Cortex of kidney (tissue), 1 donor: ENCODE results near the gene SECISBP2.

Experiments
- DNase-seq: peaks from one replicate; lab custom pipeline; 2025; lab: John Stamatoyannopoulos, UW

The SECISBP2 gene

DNA sequence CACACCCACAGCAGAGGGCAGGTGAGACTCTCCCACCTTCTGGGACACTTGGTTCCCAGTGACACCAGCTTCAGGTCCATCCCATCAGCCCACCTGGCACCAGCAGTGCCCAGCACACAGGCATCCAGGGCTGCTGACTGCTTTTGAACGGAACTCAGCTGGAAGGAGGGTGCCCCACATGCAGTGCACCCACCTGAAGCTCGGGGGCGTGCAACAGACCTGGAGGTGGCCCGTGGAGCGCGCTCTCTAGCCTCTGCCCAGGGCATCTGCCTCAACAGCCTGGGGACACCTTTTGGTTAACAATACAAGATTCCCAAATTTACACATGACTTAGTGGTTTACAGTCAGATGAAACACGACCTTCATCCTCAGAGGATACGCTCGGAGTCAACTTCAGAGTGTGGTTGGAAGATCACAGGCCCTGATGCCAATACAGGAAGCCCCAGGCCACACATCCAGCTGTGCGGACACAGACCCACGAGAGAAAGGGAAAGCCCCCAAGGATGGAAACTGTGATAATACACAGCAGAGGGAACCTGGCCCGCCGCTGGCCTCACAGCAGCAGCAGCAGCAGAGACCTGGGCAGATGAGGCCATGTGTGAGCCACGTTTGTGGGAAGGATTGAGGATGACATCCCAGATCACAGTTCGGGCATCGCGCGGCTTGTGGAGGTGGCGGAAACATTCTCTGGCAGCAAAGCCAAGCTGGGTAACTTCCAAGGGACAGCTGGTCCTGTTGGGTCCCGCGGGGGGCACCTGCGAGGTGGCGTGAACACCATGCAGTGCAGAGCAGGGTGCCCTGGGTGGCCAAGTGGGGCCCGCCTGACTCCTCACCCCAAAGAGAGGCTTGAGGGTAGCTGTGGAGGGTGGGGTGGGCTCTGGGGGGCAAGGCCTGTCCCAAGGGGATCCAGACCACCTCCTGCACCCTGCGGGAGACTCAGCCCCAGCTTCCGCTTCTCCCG lies 64.0 kb downstream of the SECISBP2 start:
- no peak for DNase-seq

DNA sequence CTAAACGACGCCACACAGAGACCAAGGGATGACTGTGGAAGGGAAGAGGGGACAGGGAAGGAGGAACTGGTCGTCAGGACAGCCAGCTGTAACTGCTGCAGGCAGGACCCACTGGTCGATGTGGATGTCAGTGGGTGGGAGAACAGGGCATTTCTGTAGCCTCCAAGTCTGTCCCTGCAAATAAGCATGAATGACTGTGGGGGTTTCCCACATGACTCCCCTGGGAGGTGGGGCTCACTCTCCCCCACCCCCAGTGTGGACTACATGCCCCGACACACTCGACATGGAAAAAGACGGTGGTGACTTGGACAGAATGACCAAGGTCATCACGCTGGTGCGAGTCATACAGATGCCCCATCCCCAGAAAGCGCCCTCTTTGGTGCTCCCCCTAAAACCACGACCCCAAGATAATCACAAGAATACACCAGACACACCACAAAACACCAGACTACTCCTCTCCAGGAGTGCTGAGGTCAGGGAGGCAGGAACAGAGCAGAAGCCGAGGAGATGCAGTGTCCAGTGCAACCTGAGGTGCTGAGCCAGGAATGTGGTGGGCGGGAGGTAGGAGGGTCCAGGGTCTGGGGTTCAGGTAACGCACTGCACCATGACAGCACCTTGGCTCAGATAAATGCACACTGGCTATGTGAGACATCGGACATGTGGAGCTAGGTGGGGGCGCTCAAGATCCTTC lies 64.9 kb downstream of the SECISBP2 start:
- DNase-seq, result no peak

DNA sequence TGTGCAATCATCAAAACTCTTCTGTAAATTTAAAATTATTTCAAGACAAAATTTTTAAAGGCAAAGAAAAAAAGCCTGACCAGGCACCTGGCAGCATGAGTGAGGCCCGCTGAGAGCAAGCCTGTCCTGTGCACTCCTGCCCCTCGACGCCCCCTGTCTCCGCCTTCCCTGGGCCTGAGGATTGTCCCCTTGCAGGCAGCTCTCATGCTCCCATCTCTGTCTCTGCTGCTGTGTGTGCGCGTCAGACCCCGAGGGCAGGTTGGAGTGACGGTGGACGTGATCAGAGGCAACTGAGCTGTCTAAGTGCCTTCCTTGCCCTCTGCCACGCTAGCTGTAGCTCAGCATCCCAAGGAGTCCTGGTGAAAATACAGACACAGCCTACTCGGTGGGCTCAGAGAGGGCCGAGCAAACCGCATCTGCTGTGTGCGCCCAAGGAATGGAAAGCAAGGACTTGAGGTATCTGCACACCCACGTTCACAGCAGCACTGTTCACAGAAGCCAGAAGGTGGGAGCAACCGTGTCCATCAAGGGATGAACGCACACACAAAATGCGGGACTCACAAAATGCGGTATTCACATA lies 65.5 kb downstream of the SECISBP2 start:
- no peak for DNase-seq

DNA sequence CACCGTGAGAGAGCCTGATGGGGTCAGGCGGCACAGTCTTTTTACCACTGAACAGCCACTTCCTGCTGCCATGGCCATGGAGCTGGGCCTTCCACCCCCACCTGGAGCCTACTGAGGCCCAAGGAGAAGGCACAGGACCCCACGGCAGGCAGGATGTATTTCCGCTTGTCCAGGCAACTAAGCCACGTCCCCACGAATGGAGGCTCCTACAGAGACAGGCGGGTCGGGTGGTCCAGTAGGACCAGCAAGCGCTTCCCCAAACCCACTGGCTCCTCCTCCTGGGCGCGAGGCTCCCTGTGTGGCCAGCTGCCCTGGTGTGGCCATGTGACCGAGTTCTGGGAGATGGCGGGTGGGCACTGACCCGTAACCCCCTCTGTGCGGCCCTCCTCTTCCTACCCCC lies 66.5 kb downstream of the SECISBP2 start:
- DNase-seq, result no peak

DNA sequence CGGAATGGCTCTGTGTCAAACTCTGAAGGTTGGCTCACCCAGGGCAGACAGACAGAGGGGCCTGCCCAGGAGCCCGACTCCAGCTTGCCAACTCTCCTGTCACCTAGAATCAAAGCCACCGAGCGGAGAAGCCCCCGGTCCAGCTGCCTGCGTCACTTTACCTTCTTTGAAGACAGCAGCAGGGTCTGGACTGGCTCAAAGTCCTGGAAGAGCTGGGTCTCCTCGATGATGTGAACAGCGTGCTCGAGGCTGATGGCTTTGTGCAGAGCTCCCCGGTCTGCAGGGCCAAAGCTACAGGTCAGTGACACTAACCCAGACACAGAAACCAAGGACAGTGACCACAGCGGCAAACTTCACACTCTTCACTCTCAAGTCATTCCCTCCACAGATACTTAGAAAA lies 67.9 kb downstream of the SECISBP2 start:
- DNase-seq, result no peak

DNA sequence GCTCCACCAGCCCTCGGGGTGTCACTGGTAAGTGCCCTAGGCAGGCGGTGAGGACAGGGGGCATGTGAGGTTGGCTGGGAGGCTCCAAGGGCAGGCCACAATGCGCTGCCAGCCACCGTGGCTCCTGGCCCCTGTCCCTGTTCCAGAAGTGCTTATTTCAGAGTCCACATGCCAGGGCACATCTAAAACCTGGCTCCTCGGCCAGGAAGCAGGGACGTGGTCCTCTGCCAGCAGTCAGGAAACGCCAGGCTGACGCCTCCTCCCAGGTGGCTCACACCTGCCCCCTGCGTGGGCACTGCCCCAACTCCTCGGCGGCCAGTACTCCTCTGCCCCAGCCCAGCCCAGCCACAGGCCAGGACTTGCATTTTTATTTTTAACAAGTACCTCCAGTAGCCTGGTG lies 68.5 kb downstream of the SECISBP2 start:
- DNase-seq, result no peak

DNA sequence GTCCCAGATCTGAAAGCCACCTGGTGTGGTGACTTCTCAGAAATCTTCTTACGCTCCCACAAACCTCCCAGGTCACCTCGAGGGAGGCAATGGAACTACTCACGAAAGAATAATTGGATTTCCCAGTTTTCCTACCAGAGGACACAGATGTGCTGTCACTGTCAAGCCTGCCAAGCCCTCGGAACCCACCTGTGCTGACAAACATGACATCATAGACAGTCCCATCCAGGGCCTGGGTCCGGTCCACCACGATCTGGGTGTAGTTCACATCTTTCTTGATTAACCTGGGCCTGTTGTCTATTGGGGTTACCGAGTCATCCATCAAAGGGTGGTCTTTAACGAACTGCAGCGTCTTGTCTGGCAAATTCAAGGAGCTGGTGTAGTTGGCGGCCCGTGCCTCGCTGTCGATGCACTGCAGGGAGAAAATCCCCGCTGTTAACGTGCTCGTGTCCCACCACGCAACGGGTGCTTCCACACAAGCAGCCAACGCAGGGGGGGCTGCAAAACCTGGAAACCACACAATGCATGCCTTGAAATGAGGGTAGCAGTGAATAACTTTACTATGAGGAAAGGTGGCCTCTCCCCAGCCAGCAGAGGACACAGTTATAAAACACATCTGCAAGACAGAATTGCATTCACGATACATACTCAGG lies 69.0 kb downstream of the SECISBP2 start:
- no peak for DNase-seq

DNA sequence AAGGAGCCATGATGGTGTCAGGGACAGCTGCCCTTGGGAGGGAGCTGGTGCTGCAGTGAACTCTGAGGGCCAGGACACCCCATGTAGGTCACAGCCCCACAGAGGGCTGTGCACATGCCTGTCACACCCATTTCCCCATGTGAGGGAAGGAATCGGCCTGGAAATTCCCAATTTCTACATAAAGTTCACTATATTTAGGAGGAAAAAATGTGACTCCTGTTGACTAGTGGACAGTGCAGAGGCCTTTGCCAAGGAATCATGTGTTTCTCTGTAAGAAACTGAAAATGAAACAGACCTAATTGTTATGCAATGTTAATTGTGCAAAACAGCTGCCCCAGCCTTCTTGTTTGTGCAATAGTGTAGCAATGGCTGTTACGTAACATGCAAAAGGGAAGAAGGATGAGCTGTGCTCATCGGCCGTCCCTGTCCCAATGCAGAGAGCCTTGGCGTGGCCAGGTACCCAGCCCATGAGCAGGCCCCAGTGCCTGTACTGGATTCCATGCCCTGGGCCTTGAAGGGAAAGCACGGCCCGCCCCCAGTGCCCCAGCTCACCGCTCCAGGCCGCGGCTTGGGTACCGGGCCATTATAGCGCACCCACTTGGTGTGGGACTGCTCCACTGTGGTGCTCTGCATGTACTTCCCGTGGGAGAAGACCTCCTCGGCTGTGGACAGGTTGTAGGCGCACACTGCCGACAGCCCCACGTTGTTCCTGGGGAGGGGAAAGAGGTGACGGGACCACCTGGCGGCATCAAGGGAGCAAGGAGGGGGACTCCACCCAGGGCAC lies 70.0 kb downstream of the SECISBP2 start:
- DNase-seq, result no peak

DNA sequence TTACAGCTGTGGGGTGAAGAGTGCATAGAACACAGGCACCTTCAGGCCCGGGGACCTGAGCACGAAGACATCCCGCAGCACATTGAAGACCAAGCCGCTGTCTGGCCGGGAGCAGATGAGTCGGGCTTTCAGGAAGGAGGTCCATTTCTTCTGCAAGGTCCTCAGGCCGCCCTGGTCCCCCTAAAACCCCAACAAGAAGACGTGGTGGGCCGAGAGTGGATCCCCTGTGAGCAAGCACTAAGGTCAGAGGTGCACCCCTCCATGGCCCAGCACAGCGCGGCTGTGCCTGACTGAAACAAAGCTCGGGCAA lies 70.5 kb downstream of the SECISBP2 start:
- DNase-seq, result no peak

DNA sequence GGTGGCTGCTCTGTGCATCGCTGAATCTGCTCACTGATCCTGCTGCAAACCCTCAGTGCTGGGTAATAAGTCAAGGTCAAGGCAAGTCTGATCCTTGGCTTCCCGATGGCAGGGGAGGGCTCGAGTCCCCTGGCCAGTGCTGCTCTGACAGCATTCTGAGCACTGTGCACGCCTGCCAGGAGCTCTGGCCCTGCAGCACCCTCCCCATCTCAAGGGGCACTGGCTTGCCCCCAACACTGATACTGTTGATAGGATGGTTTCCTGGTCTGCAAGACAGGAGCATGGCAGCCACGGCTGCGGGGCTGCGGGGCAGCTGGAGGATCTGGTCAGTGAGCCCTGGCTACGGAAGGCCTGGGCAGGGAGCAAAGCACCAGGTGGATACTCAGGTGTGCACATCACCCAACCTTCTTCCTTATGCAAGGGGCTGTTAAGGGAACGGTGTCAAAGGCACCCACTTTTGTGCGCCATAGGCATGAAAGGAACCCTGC lies 71.8 kb downstream of the SECISBP2 start:
- DNase-seq, result no peak

DNA sequence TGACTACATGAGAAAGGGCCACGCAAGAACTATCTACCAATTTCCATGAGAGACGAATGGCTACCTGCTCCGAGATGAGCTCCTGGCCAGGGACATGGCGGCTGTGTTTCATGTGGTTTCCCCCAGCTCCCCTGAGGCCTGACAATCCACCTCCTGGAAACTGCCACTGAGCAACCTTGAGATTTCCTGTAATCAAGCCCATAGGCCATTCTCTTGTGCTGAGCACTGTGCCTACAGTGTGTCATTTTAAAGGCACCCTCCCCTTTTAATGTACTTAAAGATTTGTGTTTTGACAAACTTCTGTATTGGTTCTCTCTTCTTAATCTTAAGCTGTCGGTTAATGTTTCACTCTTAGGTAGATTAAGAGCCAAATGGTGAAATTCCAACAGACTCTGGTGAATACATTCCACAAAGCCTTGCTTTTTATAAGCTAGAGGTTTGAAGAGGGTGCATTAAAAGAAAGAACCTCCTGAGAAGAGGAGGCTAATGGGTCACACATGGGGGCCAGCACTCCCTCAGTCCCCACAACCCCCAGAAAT lies 72.3 kb downstream of the SECISBP2 start:
- no peak for DNase-seq

DNA sequence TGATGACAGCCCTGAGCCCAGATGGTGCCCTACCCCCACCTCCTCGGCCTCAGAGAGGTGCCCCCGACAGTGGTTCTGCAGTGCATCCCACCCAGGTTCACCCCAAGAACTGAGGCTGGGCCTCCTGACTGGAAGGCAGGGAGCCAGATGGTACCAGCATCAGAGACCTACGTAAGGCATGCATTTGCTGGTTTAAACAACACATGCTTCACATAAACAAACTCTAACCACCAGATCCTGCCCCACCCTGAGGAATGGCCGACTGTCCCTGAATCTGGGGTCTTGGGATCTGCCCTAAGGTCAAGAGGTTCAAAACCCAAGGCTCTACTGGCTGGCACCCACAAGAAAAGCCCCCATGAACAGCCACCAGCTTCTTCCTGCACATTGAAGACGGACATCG lies 73.3 kb downstream of the SECISBP2 start:
- no peak for DNase-seq

DNA sequence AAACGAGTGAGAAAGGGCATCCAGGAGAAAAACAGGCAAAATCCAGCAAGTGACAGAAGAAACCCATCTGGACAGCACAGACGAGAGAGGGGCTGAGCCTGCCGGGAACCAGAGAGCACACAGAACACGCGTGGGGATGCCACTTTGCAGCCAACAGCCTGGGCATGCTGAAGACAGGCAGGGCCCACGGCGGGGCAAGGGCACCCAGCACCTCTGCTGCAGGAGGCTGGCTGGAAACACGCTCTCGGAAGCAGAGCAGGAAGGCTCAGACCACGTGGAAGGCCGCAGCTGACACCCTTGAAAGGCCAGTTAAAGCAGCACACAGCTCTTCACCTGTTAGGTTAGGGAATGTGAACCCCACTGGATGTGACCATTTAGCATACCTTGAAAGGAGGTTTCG lies 76.1 kb downstream of the SECISBP2 start:
- no peak for DNase-seq

DNA sequence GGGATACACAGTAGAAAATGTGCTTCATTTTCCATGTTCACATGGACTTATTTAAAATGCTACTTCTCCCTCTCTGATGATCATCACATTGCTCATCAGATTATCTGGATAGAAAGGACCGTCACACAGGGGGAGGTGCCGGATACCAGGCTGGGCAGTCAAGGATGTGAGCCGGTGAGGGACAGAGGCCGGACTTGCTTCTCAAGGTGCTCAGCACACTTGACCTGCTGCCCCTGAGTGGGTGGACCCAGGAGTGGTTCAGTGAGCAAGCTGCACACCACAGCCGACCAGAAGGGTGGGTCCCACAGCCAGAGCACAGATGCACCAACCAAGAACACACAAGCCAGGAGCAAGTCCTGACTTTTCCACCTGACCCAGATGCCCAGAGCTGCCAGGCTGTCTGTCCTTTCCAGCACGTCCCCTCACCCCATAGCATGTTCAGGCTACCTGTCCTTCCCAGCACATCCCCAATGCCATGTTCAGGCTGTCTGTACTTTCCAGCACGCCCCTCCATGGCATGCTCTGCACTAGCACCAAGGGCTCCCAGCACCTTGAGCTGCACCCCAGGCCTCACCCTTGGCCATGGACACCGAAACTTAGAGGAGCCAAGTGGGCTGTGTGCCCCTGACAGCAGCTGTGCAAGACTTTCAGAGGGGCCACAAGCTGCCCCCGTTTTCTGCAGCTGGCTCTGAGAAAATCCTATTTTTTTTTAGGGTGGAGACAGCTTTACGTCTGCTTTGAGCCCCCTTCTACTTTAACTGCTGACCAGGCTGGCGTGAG lies 77.8 kb downstream of the SECISBP2 start:
- DNase-seq, result no peak

DNA sequence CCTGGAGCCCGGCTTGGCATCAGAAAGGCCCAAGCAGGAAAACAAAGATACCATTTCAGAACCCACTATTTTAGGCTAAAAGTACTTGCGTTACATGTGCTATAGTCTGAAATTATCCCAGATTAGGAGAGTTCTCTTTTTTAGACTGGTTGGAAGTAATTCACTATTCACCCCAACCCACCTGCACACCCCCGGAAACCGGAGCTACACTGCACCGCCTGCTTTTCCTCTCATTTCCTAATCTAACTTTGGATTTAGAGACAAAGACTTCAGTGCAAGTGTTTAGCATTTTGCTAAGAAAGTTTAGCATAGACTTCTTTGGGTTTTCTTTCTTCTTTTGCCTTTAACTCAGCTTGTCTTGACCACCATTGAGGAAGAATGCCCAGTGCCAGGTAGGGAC lies 79.2 kb downstream of the SECISBP2 start:
- no peak for DNase-seq

DNA sequence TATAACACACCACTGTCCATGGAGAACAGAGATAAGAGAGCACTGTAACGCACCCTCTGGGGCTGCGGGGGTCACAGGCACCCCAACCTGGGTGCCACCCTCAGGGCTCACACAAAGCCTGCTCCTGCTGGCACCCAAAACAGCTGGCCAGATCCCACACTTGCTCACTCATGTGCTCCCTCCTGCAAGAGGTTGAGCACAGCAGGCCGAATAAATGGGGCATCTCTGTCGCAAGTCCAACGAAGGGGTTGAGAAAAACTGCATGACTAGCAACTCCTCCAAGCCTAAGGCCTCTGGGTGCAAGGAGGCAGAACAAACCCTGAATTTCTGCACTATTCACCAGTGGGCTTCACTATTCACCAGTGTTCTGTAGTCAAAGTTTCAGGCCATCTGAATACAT lies 80.3 kb downstream of the SECISBP2 start:
- no peak for DNase-seq

DNA sequence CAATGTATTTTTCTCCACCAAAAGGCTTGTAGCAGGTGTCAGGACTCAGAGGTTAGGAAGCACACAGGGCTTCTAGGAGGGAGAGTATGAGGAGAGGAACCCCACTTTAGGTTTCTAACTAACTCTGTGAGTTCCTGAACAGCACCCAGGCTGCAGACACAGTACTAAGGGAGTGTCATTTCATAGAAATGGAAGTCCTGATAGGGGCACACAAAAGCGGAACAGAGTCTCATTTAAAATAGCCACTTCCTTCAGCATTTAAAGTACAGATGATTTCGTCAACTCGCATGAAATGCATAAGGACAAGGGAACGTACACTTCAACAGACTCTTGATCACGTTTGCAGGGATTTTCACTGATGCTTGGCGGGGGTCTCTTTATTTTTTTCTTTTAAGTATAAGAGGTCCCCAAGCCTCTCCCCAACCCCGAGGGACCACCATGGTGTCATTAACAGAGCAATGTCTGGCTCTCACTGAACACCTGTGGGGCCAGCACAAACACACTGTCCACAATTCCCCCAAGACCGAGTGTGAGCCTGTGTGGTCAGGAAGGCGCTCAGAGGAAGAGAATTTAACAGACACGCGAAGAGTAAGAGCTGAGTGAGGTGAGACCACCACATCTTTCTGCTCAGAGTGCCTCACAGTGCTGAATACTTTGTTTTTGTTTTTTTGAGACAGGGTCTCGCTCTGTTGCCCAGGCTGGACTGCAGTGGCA lies 82.3 kb downstream of the SECISBP2 start:
- no peak for DNase-seq

DNA sequence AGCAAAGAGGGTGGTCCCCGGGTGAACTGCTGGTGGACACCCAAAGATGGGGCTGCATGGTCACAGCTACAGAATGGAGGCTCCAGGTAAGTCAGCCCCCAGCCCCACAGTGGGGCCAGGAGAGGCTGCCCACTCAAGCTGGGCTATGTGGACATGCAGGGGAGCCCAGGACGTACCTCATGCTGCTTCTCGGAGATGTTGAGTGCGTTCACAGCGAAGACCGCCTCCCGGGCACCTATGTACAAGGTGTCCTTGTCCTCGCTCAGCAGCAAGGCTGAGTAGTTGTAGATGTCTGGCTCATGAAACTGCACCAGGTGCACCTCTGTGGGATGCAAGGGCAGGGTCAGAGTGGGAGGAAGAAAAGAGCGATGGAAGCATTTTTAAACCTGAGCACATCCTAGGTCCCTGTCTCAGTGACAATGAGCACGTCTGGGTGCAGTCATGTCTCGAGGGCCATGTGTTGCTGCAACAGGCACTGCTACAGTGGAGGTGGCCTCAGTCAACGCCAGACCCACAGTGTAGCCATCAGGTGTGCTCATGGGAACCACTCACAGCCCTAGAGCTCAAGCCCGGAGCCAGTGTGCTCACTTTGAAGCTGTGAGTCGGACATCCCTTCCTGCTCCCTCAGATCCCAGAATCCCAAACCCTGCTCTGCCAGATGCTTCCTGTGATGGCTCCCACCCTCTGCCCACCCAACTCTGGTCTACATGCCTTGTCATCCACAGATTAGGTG lies 84.6 kb downstream of the SECISBP2 start:
- no peak for DNase-seq

DNA sequence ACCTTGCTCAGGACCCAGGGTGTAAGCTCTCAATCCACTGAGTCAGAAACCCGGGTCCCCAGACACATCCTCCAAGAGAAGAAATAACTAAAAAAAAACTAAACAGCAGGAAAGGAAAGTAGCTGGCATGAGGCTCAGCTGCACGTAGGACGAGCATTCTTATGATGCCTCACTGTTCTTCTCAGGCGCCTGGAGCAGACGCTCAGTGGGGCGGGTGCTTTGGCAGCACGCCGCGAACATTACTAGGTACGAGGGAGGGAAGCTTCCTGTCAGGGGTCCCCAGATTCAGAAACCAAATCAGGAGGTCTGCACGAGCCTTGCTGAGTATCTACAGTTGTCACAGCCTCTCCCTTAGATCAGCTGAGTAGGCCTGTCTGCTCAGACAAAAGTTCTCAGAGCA lies 85.8 kb downstream of the SECISBP2 start:
- no peak for DNase-seq
